H1 (cell line): ENCODE data around the gene LARP4B. TPM values are rescaled to one million over a fixed set of nuclear protein-coding genes. Genes with fewer than 3 reads are reported as not detected.

Experiments used
- BRCA1 ChIP-seq: IDR thresholded peaks from 2 replicates; pipeline ENCODE4 v1.6.1; 2012; ENCODE audit warnings: low read depth, low read length, improper control_type of control experiment
- JUN ChIP-seq: IDR thresholded peaks from 2 replicates; pipeline ENCODE4 v1.6.1; 2011; ENCODE audit warnings: low read depth, mild to moderate bottlenecking, improper control_type of control experiment, low read length
- POLR2A ChIP-seq, 2 experiments: IDR thresholded peaks; 1 replicate in 1 of 2; 2 replicates in 1 of 2; pipeline ENCODE4 v1.6.1; 2011; ENCODE audit warnings: low read depth in 2 of 2, low read length in 2 of 2, mild to moderate bottlenecking in 2 of 2; ENCODE audit errors: control extremely low read depth in 1 of 2
- SP4 ChIP-seq: IDR thresholded peaks from 2 replicates; pipeline ENCODE4 v1.6.1; 2012; ENCODE audit warnings: low read length, inconsistent platforms
- SRF ChIP-seq: IDR thresholded peaks from 2 replicates; pipeline ENCODE4 v1.6.1; 2011; ENCODE audit warnings: mild to moderate bottlenecking, low read depth, low read length, moderate library complexity
- polyA plus RNA-seq, 7 experiments: library from polyadenylated mRNA; depleted of rRNA in 3 of 7; stranded (reverse) in 5 of 7; unstranded in 2 of 7; fragments of >200 nt in 5 of 7; fragments of 200-250 nt in 2 of 7; gene quantifications; 1 replicate in 5 of 7; 2 replicates in 1 of 7; 4 replicates in 1 of 7; pipeline versions ENCODE4 v1.2.1 to v1.2.3, GENCODE V29; 2011 to 2013; ENCODE audit warnings: missing spikeins in 2 of 7, mixed read lengths in 2 of 7
- total RNA-seq: library from RNA; stranded (reverse); fragmentation: NEBNext Ultra II Directional; extraction: Animal tissue kit (Norgen Biotek cat#: 25700); gene quantifications from 2 replicates; pipeline ENCODE4 v1.2.1, GENCODE V29; 2021

Gene LARP4B
- total and polyA plus RNA-seq, 2 of the 8 experiments (the other 6 are each of a cell fraction or from before 2014, with no cell fraction given), result 20.1 to 78.6 TPM

- no peak for TF ChIP-seq JUN
- TF ChIP-seq POLR2A (IDR thresholded peaks at IDR 0.05; ENCODE audit: control extremely low read depth in 1 of 2, low read depth in 2 of 2, low read length in 2 of 2), result no peak
- no peak for TF ChIP-seq SRF
- TF ChIP-seq BRCA1, result no peak
- no peak for TF ChIP-seq SP4
These were observed 12.7 kb upstream of the LARP4B start (continued) for GRCh38 chr10:944034-944831.
